ENCODE measurements around the gene KCNC1.

KCNC1 gene

DNA sequence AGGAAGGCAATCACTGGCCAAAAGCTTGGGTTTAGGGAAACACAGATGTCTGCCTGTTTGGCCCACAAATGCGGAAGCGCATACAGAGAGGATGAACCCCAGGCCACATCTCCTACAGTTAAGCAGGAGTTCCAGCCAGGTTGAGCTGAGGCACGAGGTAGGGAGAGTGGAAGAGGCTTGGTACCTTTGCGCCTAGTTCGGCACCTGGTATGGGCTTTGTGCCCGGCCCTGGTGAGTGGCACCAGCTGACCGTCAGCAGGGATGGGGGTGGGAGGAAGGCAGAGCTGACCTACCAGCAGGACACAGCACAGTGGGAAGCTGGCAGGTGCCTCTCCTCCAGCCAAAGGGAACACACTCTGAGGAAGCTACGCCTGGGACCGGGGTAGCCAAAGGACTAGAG is 57.6 kb downstream of the KCNC1 start:
- no peak for DNase-seq (ENCODE audit: low read depth)

DNA sequence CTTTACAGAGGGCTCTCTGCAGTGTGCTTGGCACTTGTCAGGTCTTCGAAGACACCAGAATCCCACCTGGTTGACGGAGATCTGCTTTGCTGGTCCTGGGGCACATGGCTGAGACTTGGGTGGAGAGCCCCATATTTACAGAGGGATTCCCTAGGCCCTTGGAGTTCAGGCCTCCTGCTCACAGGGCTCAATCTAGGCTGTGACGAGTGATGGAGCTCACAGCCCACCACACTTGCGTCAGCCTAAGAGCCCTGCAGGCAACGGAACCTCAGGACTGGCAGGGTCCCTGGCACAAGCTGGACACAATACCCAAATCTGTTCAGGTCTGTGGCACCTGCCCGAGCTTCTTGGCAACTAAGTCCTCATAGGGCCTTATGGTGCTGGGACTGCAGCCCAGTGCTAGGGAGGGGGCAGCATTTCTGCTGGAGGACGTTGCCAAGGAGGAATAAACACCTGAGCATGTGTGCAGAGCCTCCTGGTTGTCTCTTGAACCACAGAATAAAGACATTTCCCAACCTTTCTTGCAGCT is 59.1 kb downstream of the KCNC1 start:
- DNase-seq (ENCODE audit: low read depth), result no peak

DNA sequence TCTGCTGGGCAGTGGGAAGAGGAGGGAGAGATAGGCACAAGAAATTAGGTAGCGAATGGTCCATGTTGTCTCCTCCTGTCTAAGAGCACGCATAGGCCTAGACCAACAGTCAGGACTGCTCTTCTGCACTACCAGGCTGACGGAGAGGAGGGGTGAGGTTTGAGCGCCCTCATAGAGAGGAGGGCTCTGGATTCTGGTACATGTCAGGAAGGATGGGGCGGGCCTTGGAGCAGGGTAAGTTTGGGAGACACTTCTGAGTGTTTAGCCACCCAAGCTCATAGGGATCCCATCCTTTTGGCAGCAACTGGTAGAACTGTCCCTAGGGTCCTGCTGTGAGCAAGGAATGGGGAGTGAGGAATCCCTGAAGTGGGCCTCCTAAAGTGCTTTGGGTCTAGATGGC is 60.4 kb downstream of the KCNC1 start:
- DNase-seq (ENCODE audit: low read depth), result no peak

DNA sequence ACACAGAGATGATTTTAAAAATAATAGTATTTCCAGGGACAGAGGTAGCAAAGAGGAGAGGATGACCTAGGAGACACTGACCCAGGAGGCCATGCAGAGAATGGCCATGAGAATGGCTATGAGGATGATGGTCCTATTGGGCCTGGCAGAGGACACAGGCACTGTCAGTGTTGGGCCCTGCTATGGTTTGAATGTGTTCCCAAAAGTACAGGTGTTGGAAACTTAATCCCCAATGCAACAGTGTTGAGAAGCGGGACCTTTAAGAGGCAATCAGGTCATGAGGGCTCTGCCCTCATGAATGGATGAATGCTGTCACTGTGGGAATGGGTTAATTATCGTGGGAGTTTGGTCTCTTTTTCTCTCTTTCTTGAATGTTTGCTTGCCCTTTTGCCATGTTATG is 61.6 kb downstream of the KCNC1 start:
- DNase-seq (ENCODE audit: low read depth), result no peak

DNA sequence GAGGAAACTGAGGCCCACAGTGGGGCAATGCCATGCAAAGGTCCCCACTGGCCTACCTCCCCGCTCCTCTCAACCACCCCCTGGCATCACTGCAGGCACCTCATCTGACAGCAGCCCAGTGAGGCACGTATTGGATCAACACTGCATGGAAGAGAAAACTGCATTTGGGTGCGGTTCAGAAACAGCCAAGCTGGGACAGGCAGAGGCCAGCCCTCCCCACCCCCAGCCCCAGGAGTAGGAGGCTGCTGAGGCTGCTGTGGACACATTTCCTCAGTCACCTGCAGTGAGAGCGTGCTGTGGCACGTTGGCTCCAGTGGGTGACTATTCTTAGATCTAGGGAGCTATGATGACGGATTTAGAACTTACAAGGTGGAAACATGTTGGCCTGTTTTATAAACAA is 63.7 kb downstream of the KCNC1 start:
- DNase-seq (ENCODE audit: low read depth), result no peak

DNA sequence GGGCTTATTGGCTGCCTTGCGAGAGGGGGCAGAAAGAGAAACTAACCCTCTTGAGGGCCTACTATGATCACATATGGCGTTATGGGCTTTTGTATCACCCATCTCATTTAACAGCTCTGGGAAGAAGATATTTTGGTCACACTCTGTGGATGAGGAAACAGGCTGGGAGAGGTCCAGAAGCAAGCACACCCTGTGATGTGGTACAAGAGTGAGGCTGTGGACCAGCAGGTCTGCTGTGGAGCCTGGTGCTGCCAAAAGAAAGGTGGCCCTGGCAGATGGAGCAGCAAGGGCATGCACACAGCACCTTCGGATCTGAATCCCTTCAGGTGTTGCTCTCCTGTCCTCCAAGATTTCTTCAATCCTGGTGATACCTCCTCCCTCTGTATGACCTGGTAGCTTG is 64.1 kb downstream of the KCNC1 start:
- no peak for DNase-seq (ENCODE audit: low read depth)

DNA sequence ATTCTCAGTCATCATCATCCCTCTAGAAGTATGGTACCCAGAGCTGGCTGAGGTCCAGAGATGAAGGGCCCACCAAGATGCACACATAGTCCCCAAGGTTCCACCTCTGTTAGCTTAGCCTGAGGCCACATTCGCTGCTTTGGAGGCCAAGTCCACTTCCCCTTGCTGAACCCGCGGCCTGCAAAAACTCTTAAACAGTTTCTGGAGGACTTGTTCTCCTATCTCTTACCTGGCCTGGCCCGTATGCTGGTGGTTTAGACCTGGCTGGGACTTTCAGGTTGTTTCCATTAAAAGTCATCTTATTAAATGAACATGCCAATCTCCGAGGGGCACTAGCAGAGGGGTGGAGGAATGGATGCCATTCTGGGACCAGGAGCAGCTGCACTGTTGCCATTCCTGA is 64.6 kb downstream of the KCNC1 start:
- DNase-seq (ENCODE audit: low read depth), result no peak

DNA sequence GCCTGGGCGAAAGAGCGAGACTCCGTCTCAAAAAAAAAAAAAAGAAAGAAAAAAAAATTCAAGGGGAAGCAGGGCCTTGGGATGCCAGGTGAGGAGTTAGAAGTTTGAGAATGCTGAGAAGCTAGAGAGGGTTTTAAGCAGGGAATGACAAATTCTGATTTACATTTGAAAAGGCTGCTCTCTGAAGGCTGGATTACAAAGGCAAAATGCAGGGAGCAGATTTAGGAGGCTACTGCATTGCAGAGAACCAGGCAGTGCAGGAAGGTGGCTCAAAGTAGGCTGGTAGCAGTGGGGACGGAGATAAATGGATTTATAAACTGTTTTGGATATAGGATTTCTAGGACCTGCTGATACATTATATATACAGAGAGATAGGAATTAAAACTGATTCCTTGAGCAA is 66.6 kb downstream of the KCNC1 start:
- DNase-seq (ENCODE audit: low read depth), result no peak

DNA sequence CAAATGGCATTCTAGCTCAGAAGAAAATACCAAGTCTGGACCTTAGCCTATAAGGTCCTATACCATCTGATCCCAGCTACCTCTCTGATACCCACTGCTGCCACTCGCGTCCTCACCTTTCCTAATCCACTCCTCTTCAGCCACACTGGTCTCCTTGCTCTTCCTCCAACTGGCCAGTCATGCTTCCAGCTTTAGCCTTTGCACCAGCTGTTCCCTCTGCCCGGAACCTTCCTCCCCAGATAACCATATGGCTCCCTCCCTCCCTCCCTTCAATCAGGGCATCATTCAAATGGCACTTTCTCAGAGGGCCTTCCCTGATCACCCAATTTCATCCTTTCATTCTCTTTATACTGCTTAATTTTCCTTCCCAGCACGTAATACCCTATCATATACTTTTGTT is 67.9 kb downstream of the KCNC1 start:
- no peak for DNase-seq (ENCODE audit: low read depth)

DNA sequence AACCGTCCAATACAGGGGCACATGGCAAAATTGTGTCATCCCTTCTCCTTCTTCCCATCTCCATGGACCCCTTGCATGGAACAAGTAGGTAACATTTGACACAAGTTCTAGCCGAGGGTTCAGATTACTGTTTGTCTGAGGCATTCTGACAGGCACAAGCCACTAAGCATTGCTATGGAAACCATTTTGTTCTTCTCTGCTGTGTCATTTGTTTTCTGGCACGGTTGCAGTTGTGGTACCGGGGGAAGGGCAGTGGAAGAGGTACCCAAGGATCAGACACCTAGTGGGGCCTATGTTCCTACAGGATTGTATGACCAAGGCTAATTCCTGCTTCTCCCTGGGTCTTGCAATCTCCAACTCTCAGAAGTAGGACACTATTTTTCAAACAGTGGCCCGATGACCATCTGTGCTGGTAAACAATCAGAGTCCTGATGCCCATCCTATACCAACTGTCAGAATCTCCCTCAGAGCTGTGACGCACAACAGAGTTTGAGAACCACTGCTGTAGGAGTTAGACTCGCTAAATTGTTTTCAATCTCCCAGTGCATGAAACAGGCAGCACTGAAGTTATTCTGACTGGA is 69.3 kb downstream of the KCNC1 start:
- no peak for DNase-seq (ENCODE audit: low read depth)

DNA sequence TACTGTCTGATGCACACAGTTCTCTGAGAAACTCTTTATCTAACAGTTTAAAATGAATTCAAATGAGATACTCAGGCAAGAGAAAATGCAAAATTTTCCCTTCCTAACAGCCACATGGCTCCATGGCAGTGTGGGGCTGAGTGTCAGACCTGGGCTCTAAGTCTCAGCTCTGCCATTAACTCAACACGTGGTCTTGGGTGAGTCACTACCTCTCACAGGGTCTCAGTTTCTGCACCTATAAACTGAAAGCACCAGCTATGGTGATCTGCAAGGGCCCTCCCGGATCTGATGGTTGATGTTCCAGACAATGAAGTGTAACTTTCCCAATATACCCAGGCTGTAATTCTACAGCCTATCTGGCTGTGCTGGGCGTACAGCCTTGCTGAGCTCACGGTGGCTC is 70.5 kb downstream of the KCNC1 start:
- no peak for DNase-seq (ENCODE audit: low read depth)

DNA sequence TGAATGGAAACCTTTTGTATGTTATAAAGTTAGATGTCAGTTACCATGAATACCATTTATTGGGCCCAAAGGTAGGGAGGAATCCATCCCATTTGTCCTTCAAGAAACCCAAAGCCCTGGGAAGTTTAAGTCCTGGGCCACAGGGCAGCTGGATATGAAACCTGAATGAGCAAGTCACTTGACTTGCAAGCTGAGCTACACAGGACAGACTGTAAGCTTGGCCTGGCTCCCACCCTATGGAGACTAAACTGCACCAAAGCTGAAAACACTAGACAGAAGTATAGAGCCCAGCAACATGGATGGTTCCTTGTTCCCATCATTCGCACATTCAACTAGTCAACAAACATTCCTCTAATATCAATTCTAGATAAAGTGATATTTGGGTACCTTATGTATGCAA is 71.3 kb downstream of the KCNC1 start:
- DNase-seq (ENCODE audit: low read depth), result no peak

DNA sequence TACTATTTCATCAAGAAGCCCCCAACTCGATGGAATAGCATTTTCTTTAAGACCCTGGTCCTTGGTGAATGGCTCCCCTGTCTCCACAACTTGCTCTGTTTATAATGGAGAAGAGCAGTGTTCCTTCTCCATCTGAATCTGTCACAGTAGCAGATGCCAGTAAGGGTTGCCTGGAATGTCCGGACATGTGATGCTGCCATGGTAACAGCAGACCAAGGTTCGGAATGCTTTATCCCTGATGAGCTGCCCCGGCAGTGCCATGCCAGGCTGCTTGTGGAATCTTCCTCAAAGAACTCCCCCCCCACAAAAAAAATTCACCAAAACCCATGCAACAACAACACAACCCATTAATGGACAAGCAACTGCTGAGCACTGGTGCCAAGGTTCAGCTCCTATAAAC is 72.5 kb downstream of the KCNC1 start:
- peak; percentile 13 for DNase-seq (ENCODE audit: low read depth)

DNA sequence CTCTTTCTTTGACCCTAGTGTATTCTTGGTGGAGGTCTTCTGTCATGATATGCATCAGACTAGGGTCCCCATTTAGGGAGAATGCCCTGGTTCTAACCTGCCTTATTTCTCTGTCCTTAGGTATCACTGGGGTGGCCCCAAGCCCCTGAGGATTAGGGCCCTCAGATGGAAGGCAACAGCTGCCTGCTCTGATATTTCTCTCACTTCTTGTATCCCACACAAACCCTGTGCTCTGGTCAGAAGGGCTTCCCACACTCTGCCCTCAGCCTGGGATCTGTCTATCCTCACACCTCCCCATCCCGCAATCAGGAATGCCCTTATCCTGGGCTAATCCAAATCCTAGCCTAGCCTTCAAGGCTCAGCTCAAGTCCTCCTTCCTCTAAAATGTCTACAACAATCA is 75.5 kb downstream of the KCNC1 start:
- no peak for DNase-seq (ENCODE audit: low read depth)

DNA sequence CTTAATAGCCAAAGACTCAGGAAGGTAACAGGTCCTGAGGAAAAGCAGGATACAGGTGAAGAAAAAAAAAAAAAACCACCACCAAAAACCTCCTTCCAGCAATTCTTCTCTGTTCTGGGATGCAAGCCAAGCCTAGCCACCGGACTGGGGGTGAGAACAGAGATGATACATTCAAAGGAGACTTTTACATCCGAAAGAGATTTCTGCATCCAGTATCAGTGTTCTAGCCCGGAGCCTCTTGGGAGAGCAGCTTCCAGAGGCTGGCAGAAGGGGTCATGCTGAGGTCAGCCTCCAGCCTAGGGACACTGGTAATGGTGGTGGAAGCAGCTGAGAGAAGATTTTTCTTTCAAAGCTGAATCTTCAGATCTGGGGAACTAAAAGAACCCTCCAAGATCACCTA is 76.2 kb downstream of the KCNC1 start:
- DNase-seq (ENCODE audit: low read depth), result peak; percentile 6

DNA sequence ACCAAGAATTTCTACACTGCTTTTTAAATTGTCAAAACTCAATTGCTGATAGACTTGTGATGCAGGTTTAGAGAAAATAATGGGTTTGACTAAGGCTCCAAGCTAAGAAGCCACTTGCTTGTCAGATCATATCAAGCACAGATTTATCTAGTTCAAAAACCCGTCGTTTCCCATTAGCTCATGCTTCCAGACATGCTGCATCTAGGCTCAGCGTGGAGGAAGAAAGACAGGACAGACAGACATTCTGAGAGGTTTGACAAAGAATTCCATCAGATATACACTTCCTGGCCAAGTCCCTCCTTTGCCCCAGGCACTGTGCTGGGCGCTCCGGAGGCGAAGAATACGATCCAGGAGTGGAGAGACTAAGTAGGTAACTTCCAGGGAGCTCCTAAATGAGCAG is 76.8 kb downstream of the KCNC1 start:
- DNase-seq (ENCODE audit: low read depth), result no peak

DNA sequence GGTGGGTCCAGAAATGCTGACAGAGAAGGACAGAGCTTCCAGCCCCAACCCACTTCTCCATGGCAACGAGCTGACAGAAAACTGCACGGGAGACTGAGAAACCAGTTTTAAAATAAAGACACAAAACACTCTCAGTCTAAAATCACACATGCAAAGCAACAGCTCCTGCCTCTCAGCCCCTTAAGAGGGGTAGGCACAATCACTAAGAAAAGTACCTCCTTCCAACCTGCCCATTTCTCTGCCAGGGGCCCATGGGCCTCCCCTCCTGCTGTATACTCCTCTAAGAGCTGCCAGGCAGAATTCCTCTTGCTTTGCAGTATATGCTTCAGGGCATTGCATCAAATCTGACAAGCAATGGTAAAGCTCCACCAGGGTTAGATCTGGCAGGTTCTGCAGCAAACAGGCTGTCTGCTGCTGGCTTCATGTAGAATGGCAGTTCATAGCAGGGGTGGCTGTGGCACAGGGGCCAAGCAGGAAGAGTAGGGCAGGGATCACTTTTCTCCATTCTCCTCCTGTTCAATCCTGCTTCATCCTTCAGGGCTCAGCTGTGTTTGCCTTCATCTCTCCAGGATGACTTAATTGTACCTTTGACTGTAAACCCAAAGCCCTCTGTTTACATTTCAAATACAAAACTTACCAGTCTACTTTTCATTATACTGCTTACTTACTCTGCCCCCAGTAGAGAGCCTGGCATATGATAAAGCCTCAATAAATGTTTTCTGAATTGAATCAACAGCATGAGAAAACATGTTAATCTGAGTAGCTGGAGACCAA is 77.7 kb downstream of the KCNC1 start:
- DNase-seq (ENCODE audit: low read depth), result no peak

DNA sequence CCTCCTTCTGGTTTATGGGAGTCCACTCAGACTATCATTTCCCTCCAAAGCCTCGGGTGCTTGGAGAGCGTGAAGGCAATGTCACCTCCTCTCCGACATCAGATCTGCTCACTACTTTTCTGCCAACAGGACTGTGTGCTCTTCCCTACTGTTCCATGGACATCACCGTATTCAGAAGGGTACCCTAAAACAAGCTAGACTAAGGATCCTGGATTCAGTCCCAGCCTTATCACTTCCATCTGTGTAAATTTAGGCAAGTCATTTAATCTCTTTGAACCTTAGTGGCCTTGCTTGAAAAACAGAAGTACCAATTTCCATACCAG is 78.2 kb downstream of the KCNC1 start:
- DNase-seq (ENCODE audit: low read depth), result no peak

DNA sequence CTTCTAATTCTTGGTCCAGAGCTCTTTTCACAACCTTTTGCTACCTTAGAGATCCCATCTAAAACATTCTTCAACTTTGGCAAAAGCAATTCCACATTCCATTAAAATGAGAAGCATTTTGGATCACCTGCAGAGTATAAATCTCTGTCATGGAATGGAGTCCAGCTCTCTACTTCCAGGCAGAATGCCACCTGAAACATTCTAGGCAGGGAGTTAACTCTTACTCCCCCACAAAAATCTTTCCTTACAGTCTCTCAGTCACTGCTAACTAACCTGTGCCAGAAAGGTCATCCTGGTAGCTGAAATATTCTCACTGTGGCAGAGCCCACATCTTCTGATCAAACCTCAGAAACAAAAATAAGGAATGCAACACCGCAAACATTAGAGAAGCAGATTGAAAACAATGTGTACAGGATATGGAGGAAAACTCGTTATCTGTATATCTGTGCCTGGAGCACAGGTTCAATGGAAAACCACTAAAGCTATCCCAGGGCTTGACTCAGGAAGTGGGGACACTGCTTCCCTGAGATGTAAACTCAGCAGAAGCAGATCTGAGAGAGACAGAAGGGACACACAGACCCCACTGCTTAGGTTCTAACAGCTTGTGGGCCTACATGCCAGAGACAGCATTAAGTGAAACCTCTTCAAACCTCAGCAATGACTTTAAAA is 78.9 kb downstream of the KCNC1 start:
- DNase-seq (ENCODE audit: low read depth), result no peak

DNA sequence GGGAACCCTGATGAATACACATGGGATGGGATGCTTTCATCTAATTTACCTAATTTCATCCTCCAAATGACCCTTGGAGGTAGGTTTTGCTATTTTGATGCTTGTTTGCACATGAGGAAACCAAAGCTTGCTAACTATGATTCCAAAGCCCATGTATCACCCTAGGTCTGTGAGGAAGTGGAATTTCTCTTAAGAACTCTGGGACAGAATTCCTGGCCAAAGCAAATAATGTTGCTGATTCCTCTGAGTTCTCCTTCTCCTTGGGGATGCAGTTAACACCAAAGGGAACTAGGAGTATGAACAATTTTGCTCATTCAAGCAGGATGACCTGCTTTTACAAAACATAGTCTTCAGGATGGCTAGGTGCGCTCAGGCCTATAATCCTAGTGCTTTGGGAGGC is 80.0 kb downstream of the KCNC1 start:
- DNase-seq (ENCODE audit: low read depth), result no peak

DNA sequence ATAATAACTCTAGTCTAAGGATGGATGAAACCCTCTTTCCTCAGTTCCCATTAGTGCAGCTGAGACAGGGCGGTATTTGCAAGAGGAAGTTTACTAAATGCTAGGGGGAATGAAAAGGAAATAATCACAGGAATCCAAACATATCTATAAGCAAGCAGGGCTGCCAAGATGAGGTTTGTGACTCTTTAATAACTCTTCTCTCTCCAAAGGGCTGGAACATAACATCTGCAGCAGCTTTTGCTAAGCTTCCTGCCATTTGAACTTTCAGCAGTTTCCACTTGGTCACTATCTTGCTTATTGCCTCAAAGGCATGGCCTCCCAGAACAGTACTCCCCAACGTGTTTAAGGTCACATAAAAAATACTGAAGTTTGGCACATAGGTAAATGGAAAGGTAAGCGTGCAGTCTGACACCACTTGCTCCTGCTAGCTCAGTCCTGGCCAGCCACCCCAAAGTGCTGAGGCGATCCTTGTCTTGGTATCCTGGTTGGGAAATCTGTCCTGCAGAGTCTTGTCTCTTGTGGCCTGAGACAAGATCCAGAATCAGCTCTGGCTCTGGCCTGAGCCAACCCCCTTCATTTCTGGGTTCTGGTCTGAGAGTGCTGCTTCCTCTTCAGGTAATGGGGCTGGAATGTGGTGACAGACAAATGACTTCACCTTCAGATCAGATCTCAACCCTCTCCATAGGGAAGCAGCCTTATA is 81.8 kb downstream of the KCNC1 start:
- no peak for DNase-seq (ENCODE audit: low read depth)

DNA sequence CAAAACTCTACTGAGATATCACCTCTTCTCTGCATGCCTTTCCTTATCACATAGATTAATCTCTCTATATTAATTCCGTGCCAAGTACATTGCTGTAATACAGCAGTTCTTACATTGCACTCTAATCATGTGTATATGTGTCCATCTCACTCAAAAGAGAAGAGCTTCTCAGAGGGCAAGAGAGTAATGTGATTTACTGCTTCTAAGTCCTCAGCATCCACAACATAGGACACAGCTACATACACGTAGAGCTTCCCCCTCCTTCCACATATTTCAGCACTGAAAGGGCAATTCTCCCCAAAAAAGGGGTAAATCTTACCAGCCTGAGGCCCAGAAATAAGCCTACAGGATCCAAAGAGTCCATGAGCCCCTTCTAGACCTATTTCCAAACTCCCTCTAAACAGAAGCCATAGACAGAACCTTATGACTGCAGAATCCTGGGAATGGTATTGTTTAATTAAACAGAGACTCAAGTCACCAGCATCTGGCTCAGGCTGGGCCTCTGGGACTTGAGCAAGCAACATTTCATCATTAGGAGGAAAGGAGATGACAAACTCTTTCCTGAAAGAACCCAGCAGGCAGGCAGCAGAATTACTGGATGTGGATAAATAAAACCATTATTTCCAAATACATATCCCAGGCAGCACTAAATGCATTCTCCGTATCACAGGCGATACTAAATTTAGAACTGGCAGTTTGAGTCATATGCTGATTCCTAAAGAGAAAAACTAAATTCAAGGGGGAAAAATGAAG is 87.2 kb downstream of the KCNC1 start:
- peak; percentile 83 for DNase-seq (ENCODE audit: low read depth)
